Fibroblast of lung (primary cell): ENCODE results near the gene HSPA2. TPM values are rescaled to one million over a fixed set of nuclear protein-coding genes. Genes with fewer than 3 reads are reported as not detected.

Source experiments
- DNase-seq, 2 donors: peaks; one replicate each; pipeline versions ENCODE4 v3.0.0 to v3.0.0-alpha.2; 2010; ENCODE audit warnings: low read depth in 2 of 2
- H2AFZ ChIP-seq: 2 replicates; pipeline ENCODE4 v1.5.1; 2012; ENCODE audit warnings: low read length, control low read depth, inconsistent platforms
- H3K27ac ChIP-seq: 2 replicates; pipeline ENCODE4 v1.5.1; 2011; ENCODE audit warnings: low read length, control low read depth; ENCODE audit not compliant: insufficient read depth
- H3K27me3 ChIP-seq: 2 replicates; pipeline ENCODE4 v1.5.1; 2011; ENCODE audit warnings: mild to moderate bottlenecking, low read length; ENCODE audit not compliant: control insufficient read depth, insufficient read depth
- H3K36me3 ChIP-seq: 2 replicates; pipeline ENCODE4 v1.5.1; 2011; ENCODE audit warnings: low read length; ENCODE audit not compliant: control insufficient read depth, insufficient read depth
- H3K4me1 ChIP-seq: 2 replicates; pipeline ENCODE4 v1.5.1; 2011; ENCODE audit warnings: low read length; ENCODE audit not compliant: control insufficient read depth, insufficient read depth; ENCODE audit errors: extremely low read depth
- H3K4me2 ChIP-seq: 2 replicates; pipeline ENCODE4 v1.5.1; 2011; ENCODE audit warnings: low read length, control low read depth; ENCODE audit not compliant: insufficient read depth; ENCODE audit errors: extremely low read depth
- H3K4me3 ChIP-seq, 4 experiments: fragments of 200-600 bp in 1 of 4; sonication (generic) in 1 of 4; replicated peaks in 1 of 4; 2 replicates each; pipeline ENCODE4 v1.5.1; 2011 to 2016; ENCODE audit warnings: low read length in 4 of 4, low read depth in 3 of 4, mild to moderate bottlenecking in 3 of 4, control low read depth in 2 of 4, inconsistent platforms in 1 of 4, mixed read lengths in 1 of 4; ENCODE audit not compliant: insufficient read depth in 1 of 4; ENCODE audit errors: control extremely low read depth in 1 of 4
- H3K79me2 ChIP-seq: 2 replicates; pipeline ENCODE4 v1.5.1; 2012; ENCODE audit warnings: mild to moderate bottlenecking, low read length, inconsistent platforms; ENCODE audit not compliant: control insufficient read depth, insufficient read depth
- H3K9ac ChIP-seq: 2 replicates; pipeline ENCODE4 v1.5.1; 2011; ENCODE audit warnings: mild to moderate bottlenecking, low read length, control low read depth; ENCODE audit not compliant: insufficient read depth
- H3K9me3 ChIP-seq: 2 replicates; pipeline ENCODE4 v1.5.1; 2012; ENCODE audit warnings: low read depth, low read length; ENCODE audit not compliant: control insufficient read depth, insufficient read depth
- H4K20me1 ChIP-seq: 2 replicates; pipeline ENCODE4 v1.5.1; 2011; ENCODE audit warnings: low read length; ENCODE audit not compliant: control insufficient read depth, insufficient read depth; ENCODE audit errors: extremely low read depth
- CTCF ChIP-seq, 2 donors: IDR thresholded peaks in 1 of 2; conservative IDR thresholded peaks in 1 of 2; 1 replicate in 1 of 2; 2 replicates in 1 of 2; pipeline ENCODE4 v1.5.1; 2011 to 2012; ENCODE audit warnings: low read length in 2 of 2, control low read depth in 1 of 2, inconsistent platforms in 1 of 2, low read depth in 1 of 2, mild to moderate bottlenecking in 1 of 2
- EZH2 ChIP-seq: IDR thresholded peaks from 2 replicates; pipeline ENCODE4 v1.5.1; 2012; ENCODE audit warnings: low read length, control low read depth, mild to moderate bottlenecking; ENCODE audit errors: missing control alignments
- polyA plus RNA-seq, 2 donors: library from polyadenylated mRNA; depleted of rRNA in 1 of 2; stranded (reverse) in 1 of 2; unstranded in 1 of 2; fragments of >200 nt; gene quantifications; 2 replicates each; pipeline ENCODE4 v1.2.1, GENCODE V29; 2011 to 2012; ENCODE audit warnings: missing spikeins in 1 of 2
- total RNA-seq: library from RNA; depleted of rRNA; stranded (reverse); fragments of >200 nt; gene quantifications from 2 replicates; pipeline ENCODE4 v1.2.1, GENCODE V29; 2014

The HSPA2 gene
- total and polyA plus RNA-seq, 2 donors (not counting 1 experiment from before 2014, with no cell fraction given), result 9.9 to 50.0 TPM

GRCh38 chr14:64518229-64518628 is 22.3 kb upstream of the HSPA2 start:
- no peak for TF ChIP-seq CTCF (conservative IDR thresholded peaks at IDR 0.05 in 1 of 2, IDR thresholded peaks at IDR 0.05 in 1 of 2; ENCODE audit: low read depth in 1 of 2, low read length in 2 of 2)
- no peak for TF ChIP-seq EZH2
- no peak overlapping the region for H3K4me2 ChIP-seq
- no peak for DNase-seq

GRCh38 chr14:64520699-64521098 is 19.8 kb upstream of the HSPA2 start:
- no peaks in the 10 kb centered on the region for H3K27me3 ChIP-seq
- no peak overlapping the region for H3K27ac ChIP-seq
- H3K4me3 ChIP-seq, result no peak overlapping the region
- no peak overlapping the region for H3K4me2 ChIP-seq
- peaks cover 59% of the 10 kb centered on the region for H3K79me2 ChIP-seq
- H3K4me1 ChIP-seq, result no peaks in the 10 kb centered on the region
- TF ChIP-seq EZH2, result no peak
- no peak for TF ChIP-seq CTCF (conservative IDR thresholded peaks at IDR 0.05 in 1 of 2, IDR thresholded peaks at IDR 0.05 in 1 of 2; ENCODE audit: low read depth in 1 of 2, low read length in 2 of 2)
- DNase-seq, result no peak
- no peak overlapping the region for H2AFZ ChIP-seq
- peaks cover 8% of the 10 kb centered on the region for H4K20me1 ChIP-seq
- H3K9me3 ChIP-seq, result no peaks in the 10 kb centered on the region
- H3K9ac ChIP-seq, result no peak overlapping the region
- H3K36me3 ChIP-seq, result peaks cover 11% of the 10 kb centered on the region

More at GRCh38 chr14:64518229-64518628, 22.3 kb upstream of the HSPA2 start:
- no peak overlapping the region for H2AFZ ChIP-seq
- H3K27ac ChIP-seq, result no peak overlapping the region
- no peaks in the 10 kb centered on the region for H3K9me3 ChIP-seq
- peaks cover 8% of the 10 kb centered on the region for H4K20me1 ChIP-seq
- peaks cover 11% of the 10 kb centered on the region for H3K36me3 ChIP-seq
- no peaks in the 10 kb centered on the region for H3K4me1 ChIP-seq
- no peak overlapping the region for H3K9ac ChIP-seq
- H3K27me3 ChIP-seq, result no peaks in the 10 kb centered on the region
- H3K4me3 ChIP-seq, result no peak overlapping the region
- peaks cover 79% of the 10 kb centered on the region for H3K79me2 ChIP-seq

- no peak overlapping the region for H3K4me2 ChIP-seq
- H3K27ac ChIP-seq, result no peak overlapping the region
- TF ChIP-seq EZH2, result no peak
- no peak for TF ChIP-seq CTCF (conservative IDR thresholded peaks at IDR 0.05 in 1 of 2, IDR thresholded peaks at IDR 0.05 in 1 of 2; ENCODE audit: low read depth in 1 of 2, low read length in 2 of 2)
- H3K9ac ChIP-seq, result no peak overlapping the region
- no peak overlapping the region for H3K4me3 ChIP-seq
- no peaks in the 10 kb centered on the region for H3K4me1 ChIP-seq
- H2AFZ ChIP-seq, result no peak overlapping the region
- no peak for DNase-seq
- H4K20me1 ChIP-seq, result peaks cover 8% of the 10 kb centered on the region
- peaks cover 11% of the 10 kb centered on the region for H3K36me3 ChIP-seq
- H3K27me3 ChIP-seq, result no peaks in the 10 kb centered on the region
- peaks cover 42% of the 10 kb centered on the region for H3K79me2 ChIP-seq
- no peaks in the 10 kb centered on the region for H3K9me3 ChIP-seq
Measured at GRCh38 chr14:64522591-64523355, 17.8 kb upstream of the HSPA2 start.
